ENCODE results near the gene CHAF1A. TPM values are rescaled to one million over a fixed set of nuclear protein-coding genes. Genes with fewer than 3 reads are reported as not detected.

The CHAF1A gene
- total and polyA plus RNA-seq, 7 donors: 3.6 to 19.1 (median 5.4) TPM

- no peak for DNase-seq
- 80 to 88% methylated on average over 20 of the region's 20 CpGs for WGBS, 2 donors
- peaks cover 0 to 80% (median 73%) of the 10 kb centered on the region in 4 donors for H3K4me1 ChIP-seq
- no peaks in the 10 kb centered on the region for H3K27me3 ChIP-seq
- no peak overlapping the region for H3K4me3 ChIP-seq
- intact Hi-C loops (cut with DNase I): loop anchor here (2.0 kb wide), 1 partner anchor 17 kb away; no protein-coding TSS in a partner anchor
- no peaks in the 10 kb centered on the region for H3K9me3 ChIP-seq
- peak overlapping the region; percentile 73 to 84 (median 80) for H3K27ac ChIP-seq
- TF ChIP-seq CTCF (IDR thresholded peaks at IDR 0.05): no peak
- peak; percentile 37 to 74 (median 60) for TF ChIP-seq POLR2AphosphoS5 (IDR thresholded peaks at IDR 0.05)
- peaks cover 0 to 12% (median 6%) of the 10 kb centered on the region in 4 donors for H3K36me3 ChIP-seq
Measured at GRCh38 chr19:4391701-4392483, 10.5 kb upstream of the CHAF1A start.

DNA sequence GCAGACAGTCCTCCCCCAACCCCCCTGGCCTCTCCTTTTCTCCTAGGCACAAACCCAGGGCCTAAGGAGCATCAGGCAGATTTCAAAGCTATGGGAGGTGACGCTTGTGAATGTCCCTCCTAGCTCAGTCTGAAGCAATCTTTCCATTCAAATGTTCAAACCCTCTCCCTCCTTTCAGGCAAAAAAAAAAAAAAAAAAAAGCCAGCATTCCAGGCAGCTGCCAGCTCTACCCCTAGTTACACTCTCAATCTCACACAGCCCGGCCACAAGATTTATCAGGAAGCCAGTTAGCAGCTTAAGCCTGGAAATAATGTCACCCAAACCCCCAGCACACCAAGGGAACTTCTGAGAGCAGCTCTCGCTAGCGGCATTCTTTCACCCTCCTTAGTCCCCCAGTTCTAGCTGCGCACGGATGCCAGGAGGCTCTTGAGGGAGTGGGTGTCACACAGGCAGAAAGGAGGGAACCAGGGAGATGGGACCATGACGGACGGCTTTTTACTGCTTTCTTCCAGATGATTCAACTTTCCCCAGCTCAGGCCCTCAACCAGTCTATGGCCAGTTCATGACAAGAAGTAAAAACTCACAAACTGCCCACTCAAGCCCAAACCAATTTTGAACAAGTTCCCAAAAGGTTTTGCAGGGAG, 8.4 kb upstream of the CHAF1A start:
- H3K27ac ChIP-seq: peak overlapping the region; percentile 42 to 84 (median 54)
- 80 to 91% methylated on average over 8 of the region's 8 CpGs for WGBS, 2 donors
- no peak overlapping the region for H3K4me3 ChIP-seq
- H3K27me3 ChIP-seq: no peaks in the 10 kb centered on the region
- no peak for TF ChIP-seq EP300 (IDR thresholded peaks at IDR 0.05)
- TF ChIP-seq CTCF (IDR thresholded peaks at IDR 0.05): no peak
- TF ChIP-seq POLR2A (IDR thresholded peaks at IDR 0.05): no peak
- TF ChIP-seq POLR2AphosphoS5 (IDR thresholded peaks at IDR 0.05): no peak
- no peak for DNase-seq
- H3K4me1 ChIP-seq: peaks cover 0 to 89% (median 80%) of the 10 kb centered on the region in 4 donors
- intact Hi-C loops (cut with DNase I): no loop called here
- H3K9me3 ChIP-seq: no peaks in the 10 kb centered on the region
- H3K36me3 ChIP-seq: peaks cover 0 to 12% (median 3%) of the 10 kb centered on the region in 4 donors

DNA sequence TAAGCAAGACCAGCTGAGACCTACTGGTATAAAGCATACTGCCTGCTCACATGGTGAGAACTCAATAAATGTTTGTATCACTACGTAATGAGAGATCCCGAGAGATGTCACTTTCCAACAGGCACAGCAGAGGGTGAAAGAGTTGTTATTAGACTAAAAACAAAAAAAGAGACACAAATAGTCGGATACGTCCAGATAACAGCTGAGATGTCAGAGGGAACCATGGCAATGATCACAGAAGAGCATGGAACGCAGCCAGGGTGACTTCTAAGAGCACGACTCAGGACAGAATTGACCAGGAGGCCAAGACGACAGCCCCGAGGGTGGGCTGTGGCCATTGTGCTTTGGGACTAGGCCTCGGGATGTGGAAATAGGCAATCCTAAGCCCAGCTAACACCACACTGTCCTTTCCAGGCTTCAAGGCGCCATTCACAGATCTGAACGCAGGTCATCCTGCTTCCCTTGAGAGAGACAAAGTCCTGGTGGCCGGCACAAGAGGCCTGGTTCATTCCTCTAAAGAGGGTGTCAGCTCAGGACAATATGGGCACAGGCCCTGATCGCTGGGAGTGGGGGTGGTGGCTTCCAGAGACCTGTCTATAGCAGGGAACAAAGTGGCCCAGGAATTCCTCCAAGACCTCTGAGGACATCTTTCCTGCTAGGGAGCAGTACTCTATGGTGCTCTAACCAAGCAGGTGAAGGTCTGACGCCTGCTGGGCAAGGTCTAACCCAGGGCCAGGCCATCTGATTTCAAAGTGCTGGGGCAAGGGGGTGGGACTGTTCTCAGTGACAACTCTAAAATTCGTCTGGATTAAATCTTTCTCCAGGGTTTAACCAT, 5.3 kb upstream of the CHAF1A start:
- no peak for DNase-seq
- intact Hi-C loops (cut with DNase I): no loop called here
- TF ChIP-seq POLR2A (IDR thresholded peaks at IDR 0.05) (no peak), EP300 (IDR thresholded peaks at IDR 0.05) (no peak), CTCF (IDR thresholded peaks at IDR 0.05) (no peak), POLR2AphosphoS5 (IDR thresholded peaks at IDR 0.05) (no peak)

DNA sequence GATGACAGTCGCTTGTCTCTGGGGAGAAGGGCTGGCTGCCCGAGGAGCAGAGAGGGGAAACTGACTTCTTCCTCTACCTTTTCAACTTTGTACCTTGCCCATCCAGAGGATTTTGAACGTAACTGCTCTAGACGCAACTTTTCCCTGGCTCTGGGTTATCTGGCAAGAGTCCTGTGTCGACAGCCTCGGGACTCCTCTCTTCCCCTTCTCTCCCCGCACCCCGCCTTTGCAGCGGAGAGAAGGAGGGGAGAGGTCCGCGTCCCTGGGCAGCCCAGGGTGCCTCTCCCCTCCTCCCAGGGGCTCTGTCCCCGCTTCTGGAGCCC, 2.7 kb upstream of the CHAF1A start:
- no peaks in the 10 kb centered on the region for H3K27me3 ChIP-seq
- peaks cover 0 to 12% (median 3%) of the 10 kb centered on the region in 4 donors for H3K36me3 ChIP-seq
- peak; percentile 76 for DNase-seq
- TF ChIP-seq CTCF (IDR thresholded peaks at IDR 0.05): no peak
- TF ChIP-seq POLR2A (IDR thresholded peaks at IDR 0.05): no peak
- TF ChIP-seq EP300 (IDR thresholded peaks at IDR 0.05): no peak
- TF ChIP-seq POLR2AphosphoS5 (IDR thresholded peaks at IDR 0.05): no peak
- 0 to 1% methylated on average over 12 of the region's 12 CpGs for WGBS, 2 donors
- intact Hi-C loops (cut with DNase I): loop anchor here (2.0 to 5.0 kb wide), 3 partner anchors 57 to 238 kb away; partner anchors contain the start of genes MPND and TNFAIP8L1
- H3K9me3 ChIP-seq: no peaks in the 10 kb centered on the region
- H3K4me1 ChIP-seq: peaks cover 0 to 63% (median 60%) of the 10 kb centered on the region in 4 donors
- H3K27ac ChIP-seq: peak overlapping the region; percentile 93 to 97 (median 96)
- peak overlapping the region; percentile 91 to 98 (median 96) for H3K4me3 ChIP-seq

More for the DNA sequence above, 5.3 kb upstream of the CHAF1A start:
- H3K4me3 ChIP-seq: no peak overlapping the region
- H3K27ac ChIP-seq: peak overlapping the region; percentile 18 to 42 (median 34)
- peaks cover 0 to 12% (median 3%) of the 10 kb centered on the region in 4 donors for H3K36me3 ChIP-seq
- no peaks in the 10 kb centered on the region for H3K27me3 ChIP-seq
- WGBS, 2 donors: 88 to 89% methylated on average over 15 of the region's 15 CpGs
- H3K4me1 ChIP-seq: peaks cover 0 to 78% (median 68%) of the 10 kb centered on the region in 4 donors
- no peaks in the 10 kb centered on the region for H3K9me3 ChIP-seq
